ENCODE measurements around the gene PTPRK. TPM values are rescaled to one million over a fixed set of nuclear protein-coding genes. Genes with fewer than 3 reads are reported as not detected.

Gene PTPRK
- total and polyA plus RNA-seq, 2 experiments from 2014 or later: 26.9 to 56.4 TPM

DNA sequence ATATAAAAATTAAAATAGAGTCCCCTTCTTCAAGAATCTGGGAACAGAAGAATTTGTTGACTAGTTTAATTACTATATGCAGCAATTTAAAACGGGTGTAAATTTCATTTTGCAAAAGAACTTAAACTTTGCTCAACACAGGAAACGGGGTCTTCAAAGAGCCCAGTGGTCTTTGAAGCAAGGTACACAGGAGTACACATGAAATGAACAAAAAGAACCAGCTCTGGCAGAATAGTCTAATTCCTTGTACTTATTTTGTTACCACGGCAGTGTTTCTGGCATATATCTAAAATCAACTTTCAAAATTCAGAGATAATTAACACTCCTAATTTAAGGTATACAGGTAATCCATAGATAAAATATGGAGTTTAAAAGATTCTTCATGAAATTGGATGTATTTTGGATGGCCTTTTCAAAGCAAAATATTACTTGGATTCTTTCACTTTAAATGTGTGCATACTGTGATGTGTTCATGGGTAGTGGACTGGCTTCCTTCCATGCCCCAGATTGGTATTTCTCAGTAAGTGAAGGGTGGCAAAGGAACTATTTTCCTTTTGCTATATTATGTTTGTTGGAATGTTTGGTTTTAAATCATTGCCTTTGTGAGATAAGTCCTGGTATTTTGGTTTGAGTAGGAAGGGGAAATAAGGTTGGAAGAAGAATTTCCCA lies 522.8 kb downstream of the PTPRK start:
- H3K79me2 ChIP-seq (replicated peaks; ENCODE audit: insufficient read depth): no peaks in the 10 kb centered on the region
- no peaks in the 10 kb centered on the region for H3K27me3 Mint-ChIP-seq (ENCODE audit: insufficient read depth, low read depth, poor library complexity)
- H3K27ac Mint-ChIP-seq: peak overlapping the region; percentile 37
- no peaks in the 10 kb centered on the region for H3F3A ChIP-seq (replicated peaks; ENCODE audit: low read depth)
- no peak overlapping the region for H3K4me3 ChIP-seq
- no peaks in the 10 kb centered on the region for H3K27me3 ChIP-seq (ENCODE audit: insufficient read depth)
- no peak overlapping the region for H3K4me3 Mint-ChIP-seq
- no peak overlapping the region for H3K27ac ChIP-seq (ENCODE audit: low read depth)
- TF ChIP-seq ZNF331 (CRISPR knock-in tag; IDR thresholded peaks at IDR 0.05; ENCODE audit: low read depth) (no peak), EZH2phosphoT487 (IDR thresholded peaks at IDR 0.05; ENCODE audit: unreplicated experiment) (no peak), STAT1 (IDR thresholded peaks at IDR 0.05; ENCODE audit: unreplicated experiment) (no peak), NANOG (IDR thresholded peaks at IDR 0.05; ENCODE audit: borderline replicate concordance) (no peak), JUNB (IDR thresholded peaks at IDR 0.05; ENCODE audit: unreplicated experiment) (no peak), EZH2 (IDR thresholded peaks at IDR 0.05; ENCODE audit: low read depth, unreplicated experiment) (no peak), POLR2AphosphoS5 (IDR thresholded peaks at IDR 0.05; ENCODE audit: low read depth) (no peak), CREB1 (CRISPR knock-in tag; IDR thresholded peaks at IDR 0.05; ENCODE audit: low read depth) (no peak)
- TF ChIP-seq, protein P1, sequence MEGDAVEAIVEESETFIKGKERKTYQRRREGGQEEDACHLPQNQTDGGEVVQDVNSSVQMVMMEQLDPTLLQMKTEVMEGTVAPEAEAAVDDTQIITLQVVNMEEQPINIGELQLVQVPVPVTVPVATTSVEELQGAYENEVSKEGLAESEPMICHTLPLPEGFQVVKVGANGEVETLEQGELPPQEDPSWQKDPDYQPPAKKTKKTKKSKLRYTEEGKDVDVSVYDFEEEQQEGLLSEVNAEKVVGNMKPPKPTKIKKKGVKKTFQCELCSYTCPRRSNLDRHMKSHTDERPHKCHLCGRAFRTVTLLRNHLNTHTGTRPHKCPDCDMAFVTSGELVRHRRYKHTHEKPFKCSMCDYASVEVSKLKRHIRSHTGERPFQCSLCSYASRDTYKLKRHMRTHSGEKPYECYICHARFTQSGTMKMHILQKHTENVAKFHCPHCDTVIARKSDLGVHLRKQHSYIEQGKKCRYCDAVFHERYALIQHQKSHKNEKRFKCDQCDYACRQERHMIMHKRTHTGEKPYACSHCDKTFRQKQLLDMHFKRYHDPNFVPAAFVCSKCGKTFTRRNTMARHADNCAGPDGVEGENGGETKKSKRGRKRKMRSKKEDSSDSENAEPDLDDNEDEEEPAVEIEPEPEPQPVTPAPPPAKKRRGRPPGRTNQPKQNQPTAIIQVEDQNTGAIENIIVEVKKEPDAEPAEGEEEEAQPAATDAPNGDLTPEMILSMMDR (conservative IDR thresholded peaks at IDR 0.05; ENCODE audit: low read depth in 2 of 2): no peak
- TF ChIP-seq, protein P2, sequence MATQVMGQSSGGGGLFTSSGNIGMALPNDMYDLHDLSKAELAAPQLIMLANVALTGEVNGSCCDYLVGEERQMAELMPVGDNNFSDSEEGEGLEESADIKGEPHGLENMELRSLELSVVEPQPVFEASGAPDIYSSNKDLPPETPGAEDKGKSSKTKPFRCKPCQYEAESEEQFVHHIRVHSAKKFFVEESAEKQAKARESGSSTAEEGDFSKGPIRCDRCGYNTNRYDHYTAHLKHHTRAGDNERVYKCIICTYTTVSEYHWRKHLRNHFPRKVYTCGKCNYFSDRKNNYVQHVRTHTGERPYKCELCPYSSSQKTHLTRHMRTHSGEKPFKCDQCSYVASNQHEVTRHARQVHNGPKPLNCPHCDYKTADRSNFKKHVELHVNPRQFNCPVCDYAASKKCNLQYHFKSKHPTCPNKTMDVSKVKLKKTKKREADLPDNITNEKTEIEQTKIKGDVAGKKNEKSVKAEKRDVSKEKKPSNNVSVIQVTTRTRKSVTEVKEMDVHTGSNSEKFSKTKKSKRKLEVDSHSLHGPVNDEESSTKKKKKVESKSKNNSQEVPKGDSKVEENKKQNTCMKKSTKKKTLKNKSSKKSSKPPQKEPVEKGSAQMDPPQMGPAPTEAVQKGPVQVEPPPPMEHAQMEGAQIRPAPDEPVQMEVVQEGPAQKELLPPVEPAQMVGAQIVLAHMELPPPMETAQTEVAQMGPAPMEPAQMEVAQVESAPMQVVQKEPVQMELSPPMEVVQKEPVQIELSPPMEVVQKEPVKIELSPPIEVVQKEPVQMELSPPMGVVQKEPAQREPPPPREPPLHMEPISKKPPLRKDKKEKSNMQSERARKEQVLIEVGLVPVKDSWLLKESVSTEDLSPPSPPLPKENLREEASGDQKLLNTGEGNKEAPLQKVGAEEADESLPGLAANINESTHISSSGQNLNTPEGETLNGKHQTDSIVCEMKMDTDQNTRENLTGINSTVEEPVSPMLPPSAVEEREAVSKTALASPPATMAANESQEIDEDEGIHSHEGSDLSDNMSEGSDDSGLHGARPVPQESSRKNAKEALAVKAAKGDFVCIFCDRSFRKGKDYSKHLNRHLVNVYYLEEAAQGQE (IDR thresholded peaks at IDR 0.05; ENCODE audit: unreplicated experiment): no peak
- TF ChIP-seq, protein P3, sequence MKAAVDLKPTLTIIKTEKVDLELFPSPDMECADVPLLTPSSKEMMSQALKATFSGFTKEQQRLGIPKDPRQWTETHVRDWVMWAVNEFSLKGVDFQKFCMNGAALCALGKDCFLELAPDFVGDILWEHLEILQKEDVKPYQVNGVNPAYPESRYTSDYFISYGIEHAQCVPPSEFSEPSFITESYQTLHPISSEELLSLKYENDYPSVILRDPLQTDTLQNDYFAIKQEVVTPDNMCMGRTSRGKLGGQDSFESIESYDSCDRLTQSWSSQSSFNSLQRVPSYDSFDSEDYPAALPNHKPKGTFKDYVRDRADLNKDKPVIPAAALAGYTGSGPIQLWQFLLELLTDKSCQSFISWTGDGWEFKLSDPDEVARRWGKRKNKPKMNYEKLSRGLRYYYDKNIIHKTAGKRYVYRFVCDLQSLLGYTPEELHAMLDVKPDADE (IDR thresholded peaks at IDR 0.05): no peak
- TF ChIP-seq, protein P4, sequence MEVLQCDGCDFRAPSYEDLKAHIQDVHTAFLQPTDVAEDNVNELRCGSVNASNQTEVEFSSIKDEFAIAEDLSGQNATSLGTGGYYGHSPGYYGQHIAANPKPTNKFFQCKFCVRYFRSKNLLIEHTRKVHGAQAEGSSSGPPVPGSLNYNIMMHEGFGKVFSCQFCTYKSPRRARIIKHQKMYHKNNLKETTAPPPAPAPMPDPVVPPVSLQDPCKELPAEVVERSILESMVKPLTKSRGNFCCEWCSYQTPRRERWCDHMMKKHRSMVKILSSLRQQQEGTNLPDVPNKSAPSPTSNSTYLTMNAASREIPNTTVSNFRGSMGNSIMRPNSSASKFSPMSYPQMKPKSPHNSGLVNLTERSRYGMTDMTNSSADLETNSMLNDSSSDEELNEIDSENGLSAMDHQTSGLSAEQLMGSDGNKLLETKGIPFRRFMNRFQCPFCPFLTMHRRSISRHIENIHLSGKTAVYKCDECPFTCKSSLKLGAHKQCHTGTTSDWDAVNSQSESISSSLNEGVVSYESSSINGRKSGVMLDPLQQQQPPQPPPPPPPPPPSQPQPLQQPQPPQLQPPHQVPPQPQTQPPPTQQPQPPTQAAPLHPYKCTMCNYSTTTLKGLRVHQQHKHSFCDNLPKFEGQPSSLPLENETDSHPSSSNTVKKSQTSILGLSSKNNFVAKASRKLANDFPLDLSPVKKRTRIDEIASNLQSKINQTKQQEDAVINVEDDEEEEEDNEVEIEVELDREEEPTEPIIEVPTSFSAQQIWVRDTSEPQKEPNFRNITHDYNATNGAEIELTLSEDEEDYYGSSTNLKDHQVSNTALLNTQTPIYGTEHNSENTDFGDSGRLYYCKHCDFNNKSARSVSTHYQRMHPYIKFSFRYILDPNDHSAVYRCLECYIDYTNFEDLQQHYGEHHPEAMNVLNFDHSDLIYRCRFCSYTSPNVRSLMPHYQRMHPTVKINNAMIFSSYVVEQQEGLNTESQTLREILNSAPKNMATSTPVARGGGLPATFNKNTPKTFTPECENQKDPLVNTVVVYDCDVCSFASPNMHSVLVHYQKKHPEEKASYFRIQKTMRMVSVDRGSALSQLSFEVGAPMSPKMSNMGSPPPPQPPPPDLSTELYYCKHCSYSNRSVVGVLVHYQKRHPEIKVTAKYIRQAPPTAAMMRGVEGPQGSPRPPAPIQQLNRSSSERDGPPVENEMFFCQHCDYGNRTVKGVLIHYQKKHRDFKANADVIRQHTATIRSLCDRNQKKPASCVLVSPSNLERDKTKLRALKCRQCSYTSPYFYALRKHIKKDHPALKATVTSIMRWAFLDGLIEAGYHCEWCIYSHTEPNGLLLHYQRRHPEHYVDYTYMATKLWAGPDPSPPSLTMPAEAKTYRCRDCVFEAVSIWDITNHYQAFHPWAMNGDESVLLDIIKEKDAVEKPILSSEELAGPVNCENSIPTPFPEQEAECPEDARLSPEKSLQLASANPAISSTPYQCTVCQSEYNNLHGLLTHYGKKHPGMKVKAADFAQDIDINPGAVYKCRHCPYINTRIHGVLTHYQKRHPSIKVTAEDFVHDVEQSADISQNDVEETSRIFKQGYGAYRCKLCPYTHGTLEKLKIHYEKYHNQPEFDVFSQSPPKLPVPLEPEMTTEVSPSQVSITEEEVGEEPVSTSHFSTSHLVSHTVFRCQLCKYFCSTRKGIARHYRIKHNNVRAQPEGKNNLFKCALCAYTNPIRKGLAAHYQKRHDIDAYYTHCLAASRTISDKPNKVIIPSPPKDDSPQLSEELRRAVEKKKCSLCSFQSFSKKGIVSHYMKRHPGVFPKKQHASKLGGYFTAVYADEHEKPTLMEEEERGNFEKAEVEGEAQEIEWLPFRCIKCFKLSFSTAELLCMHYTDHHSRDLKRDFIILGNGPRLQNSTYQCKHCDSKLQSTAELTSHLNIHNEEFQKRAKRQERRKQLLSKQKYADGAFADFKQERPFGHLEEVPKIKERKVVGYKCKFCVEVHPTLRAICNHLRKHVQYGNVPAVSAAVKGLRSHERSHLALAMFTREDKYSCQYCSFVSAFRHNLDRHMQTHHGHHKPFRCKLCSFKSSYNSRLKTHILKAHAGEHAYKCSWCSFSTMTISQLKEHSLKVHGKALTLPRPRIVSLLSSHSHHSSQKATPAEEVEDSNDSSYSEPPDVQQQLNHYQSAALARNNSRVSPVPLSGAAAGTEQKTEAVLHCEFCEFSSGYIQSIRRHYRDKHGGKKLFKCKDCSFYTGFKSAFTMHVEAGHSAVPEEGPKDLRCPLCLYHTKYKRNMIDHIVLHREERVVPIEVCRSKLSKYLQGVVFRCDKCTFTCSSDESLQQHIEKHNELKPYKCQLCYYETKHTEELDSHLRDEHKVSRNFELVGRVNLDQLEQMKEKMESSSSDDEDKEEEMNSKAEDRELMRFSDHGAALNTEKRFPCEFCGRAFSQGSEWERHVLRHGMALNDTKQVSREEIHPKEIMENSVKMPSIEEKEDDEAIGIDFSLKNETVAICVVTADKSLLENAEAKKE (CRISPR knock-in tag; IDR thresholded peaks at IDR 0.05): no peak
- H3K9me3 Mint-ChIP-seq: no peaks in the 10 kb centered on the region
- H3K36me3 ChIP-seq (ENCODE audit: insufficient read depth): no peaks in the 10 kb centered on the region
- H3K4me1 ChIP-seq (ENCODE audit: insufficient read depth): no peaks in the 10 kb centered on the region
- no peak for ATAC-seq
- no peak overlapping the region for H3K4me2 ChIP-seq
- peaks cover 10% of the 10 kb centered on the region for H3K4me1 Mint-ChIP-seq
- no peaks in the 10 kb centered on the region for H3K36me3 Mint-ChIP-seq (ENCODE audit: low read depth)
- H3K9me2 ChIP-seq (ENCODE audit: insufficient read depth): no peaks in the 10 kb centered on the region
- H4K20me1 ChIP-seq (replicated peaks; ENCODE audit: insufficient read depth): no peaks in the 10 kb centered on the region
- no peak for DNase-seq (ENCODE audit: low spot score)
- H2AFZ ChIP-seq: no peak overlapping the region
